SJSA1 (cell line): ENCODE data around the gene CNEP1R1. TPM values are rescaled to one million over a fixed set of nuclear protein-coding genes. Genes with fewer than 3 reads are reported as not detected.

ENCODE experiments used
- DNase-seq, 2 experiments: peaks; one replicate each; pipeline ENCODE4 v3.0.0-alpha.2; 2015 to 2020; ENCODE audit warnings: low spot score in 2 of 2, low read depth in 1 of 2
- H3K27ac ChIP-seq: fragments of 250-450 bp; sonication (Bioruptor Pico); 2 replicates; pipeline ENCODE4 v1.5.1; 2020; ENCODE audit warnings: mild to moderate bottlenecking, moderate library complexity
- H3K27me3 ChIP-seq: fragments of 250-450 bp; sonication (Bioruptor Pico); replicated peaks from 2 replicates; pipeline ENCODE4 v1.5.1; 2020; ENCODE audit warnings: mild to moderate bottlenecking, moderate library complexity
- H3K36me3 ChIP-seq: fragments of 250-450 bp; sonication (Bioruptor Pico); 2 replicates; pipeline ENCODE4 v1.5.1; 2020; ENCODE audit warnings: mild to moderate bottlenecking
- H3K4me1 ChIP-seq: fragments of 250-450 bp; sonication (Bioruptor Pico); replicated peaks from 2 replicates; pipeline ENCODE4 v1.6.1; 2021; ENCODE audit warnings: mild to moderate bottlenecking
- H3K4me3 ChIP-seq: fragments of 250-450 bp; sonication (Bioruptor Pico); 2 replicates; pipeline ENCODE4 v1.5.1; 2020; ENCODE audit warnings: mild to moderate bottlenecking
- H3K9me3 ChIP-seq: fragments of 250-450 bp; sonication (Bioruptor Pico); replicated peaks from 2 replicates; pipeline ENCODE4 v1.5.1; 2020; ENCODE audit warnings: mild to moderate bottlenecking
- total RNA-seq: library from RNA; depleted of rRNA; stranded (reverse); fragments of >200 nt; shearing (Covaris generic); gene quantifications from 2 replicates; pipeline ENCODE4 v1.2.3, GENCODE V29; 2014

The CNEP1R1 gene
- total RNA-seq, 1 experiment from 2014 or later: 40.3 TPM

DNA sequence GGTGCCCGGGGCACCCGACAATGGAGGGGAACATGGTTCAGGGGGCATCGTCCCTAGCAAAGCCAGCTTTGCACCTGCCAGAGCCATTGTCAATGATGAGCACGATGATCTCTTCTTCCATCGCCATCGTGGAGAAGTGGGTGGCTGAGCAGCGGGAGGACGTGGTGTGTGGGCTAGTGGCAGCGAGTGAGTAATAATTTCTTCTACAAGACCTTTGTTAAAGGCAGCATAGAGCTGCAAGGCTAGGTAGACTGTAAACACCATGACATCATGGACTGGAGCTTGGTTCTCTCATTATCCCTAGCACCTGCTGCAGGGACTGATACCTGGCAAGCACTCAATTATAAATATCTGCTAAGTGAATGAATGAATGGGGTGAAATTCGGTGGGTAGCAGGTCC lies 34.1 kb downstream of the CNEP1R1 start:
- Histone ChIP-seq H3K27ac (no peak overlapping the region), H3K27me3 (no peaks in the 10 kb centered on the region), H3K4me1 (no peaks in the 10 kb centered on the region), H3K36me3 (no peaks in the 10 kb centered on the region), H3K4me3 (no peak overlapping the region), H3K9me3 (no peaks in the 10 kb centered on the region)
- DNase-seq: no peak

DNA sequence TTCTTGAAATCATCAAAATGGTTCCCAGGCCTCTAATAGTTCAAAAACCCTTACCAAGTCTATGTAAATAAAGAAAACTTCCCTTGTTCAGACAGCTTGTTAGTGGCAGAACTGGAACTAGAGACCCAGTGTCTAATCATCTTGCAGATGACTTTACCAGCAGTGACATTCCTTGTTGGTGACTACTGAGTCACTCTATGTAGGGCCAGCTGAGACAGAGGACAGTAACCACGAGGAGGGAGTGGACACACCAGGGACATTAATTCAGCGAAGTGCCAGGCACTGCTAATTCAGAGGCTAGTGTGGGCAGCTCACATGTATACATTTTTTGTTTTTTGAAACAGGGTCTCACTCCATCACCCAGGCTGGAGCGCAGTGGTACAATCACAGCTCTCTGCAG lies 34.6 kb downstream of the CNEP1R1 start:
- Histone ChIP-seq H3K9me3 (no peaks in the 10 kb centered on the region), H3K27ac (no peak overlapping the region), H3K4me1 (no peaks in the 10 kb centered on the region), H3K27me3 (no peaks in the 10 kb centered on the region), H3K4me3 (no peak overlapping the region), H3K36me3 (no peaks in the 10 kb centered on the region)
- no peak for DNase-seq

DNA sequence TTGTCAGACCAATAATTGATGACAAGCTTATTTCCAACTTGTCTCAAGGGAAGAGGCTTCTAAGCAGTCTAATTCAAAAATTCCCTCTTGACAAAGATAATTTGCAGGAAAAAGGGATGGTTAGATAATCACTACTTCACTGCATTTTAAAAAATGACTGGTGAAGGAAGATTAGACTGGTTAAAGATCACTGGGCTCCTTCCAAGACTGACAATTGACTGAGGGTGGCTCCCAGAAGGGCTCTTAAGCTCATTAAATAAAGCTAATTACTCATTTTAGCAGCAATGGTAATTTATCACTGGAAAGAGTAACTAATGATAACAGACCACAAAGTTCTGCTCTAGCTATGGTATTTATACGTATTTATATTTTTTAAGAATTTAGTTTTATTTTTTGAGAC lies 36.3 kb downstream of the CNEP1R1 start:
- H3K9me3 ChIP-seq: no peaks in the 10 kb centered on the region
- no peak overlapping the region for H3K27ac ChIP-seq
- no peak overlapping the region for H3K4me3 ChIP-seq
- H3K4me1 ChIP-seq: peaks cover 4% of the 10 kb centered on the region
- no peak for DNase-seq
- peaks cover 5% of the 10 kb centered on the region for H3K36me3 ChIP-seq
- no peaks in the 10 kb centered on the region for H3K27me3 ChIP-seq

DNA sequence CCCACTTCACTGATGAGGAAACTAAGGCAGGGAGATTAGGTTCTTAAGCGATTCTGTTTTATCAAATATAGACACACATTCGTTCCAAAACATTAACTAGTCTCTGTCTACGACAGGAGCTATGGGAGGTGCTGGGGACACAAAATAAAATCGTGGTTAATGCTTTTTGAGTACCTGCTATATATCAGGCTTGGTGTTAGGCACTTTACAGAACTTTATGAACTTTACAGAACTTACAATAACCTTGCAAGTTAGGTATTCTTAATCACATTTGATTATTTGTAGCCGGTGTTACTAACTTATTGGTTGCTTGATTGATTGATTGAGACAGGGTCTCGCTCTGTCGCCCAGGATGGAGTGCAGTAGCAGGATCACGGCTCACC lies 40.2 kb downstream of the CNEP1R1 start:
- DNase-seq: no peak
- Histone ChIP-seq H3K27me3 (no peaks in the 10 kb centered on the region), H3K36me3 (peaks cover 32% of the 10 kb centered on the region), H3K9me3 (no peaks in the 10 kb centered on the region), H3K4me3 (peak overlapping the region; percentile 89), H3K27ac (no peak overlapping the region), H3K4me1 (peaks cover 18% of the 10 kb centered on the region)

DNA sequence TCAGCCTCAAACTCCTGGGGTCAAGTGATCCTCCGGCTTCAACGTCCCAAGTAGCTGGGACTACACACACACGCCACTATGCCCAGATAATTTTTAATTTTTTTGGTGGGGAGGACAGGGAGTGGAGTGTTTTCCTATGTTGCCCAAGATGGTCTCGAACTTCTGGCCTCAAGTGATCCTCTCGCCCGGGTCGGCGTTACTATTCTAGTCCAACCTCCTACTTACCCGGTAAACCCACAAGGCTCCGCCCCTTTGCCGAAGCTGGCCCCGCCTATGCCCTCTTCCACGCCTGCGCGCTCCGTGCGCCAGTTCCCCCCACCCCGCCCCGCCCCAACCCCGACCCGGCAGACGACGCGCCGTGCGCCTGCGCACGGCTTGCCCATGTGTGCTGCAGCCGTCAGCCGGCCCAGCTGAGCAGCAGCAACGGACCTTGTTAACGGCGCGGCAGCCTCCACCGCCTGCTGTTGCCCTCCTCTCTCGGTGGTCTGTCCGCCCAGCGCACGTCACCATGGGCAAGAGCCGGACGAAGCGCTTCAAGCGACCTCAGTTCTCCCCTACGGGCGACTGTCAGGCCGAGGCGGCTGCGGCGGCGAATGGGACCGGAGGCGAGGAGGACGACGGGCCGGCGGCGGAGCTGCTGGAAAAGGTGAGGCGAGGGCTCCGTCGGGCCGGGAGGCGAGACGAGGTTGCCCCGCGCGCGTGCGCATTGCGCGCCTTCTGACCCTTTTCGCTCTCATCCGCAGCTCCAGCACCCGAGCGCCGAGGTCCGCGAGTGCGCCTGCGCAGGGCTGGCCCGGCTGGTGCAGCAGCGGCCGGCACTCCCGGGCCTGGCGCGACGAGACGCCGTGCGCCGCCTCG lies 40.8 kb downstream of the CNEP1R1 start, which contains the start of gene HEATR3:
Gene HEATR3 (plus strand): TSS at position 347 of the 858 bp plus-strand sequence. CDS start 162 bp downstream, at position 509.
- Histone ChIP-seq H3K9me3 (no peaks in the 10 kb centered on the region), H3K27ac (peak within 1 kb of the TSS; percentile 66), H3K4me3 (peak within 1 kb of the TSS; percentile 89), H3K36me3 (peaks cover 39% of the 10 kb centered on the region), H3K27me3 (no peaks in the 10 kb centered on the region), H3K4me1 (peaks cover 18% of the 10 kb centered on the region)
- peak; percentile 87 to 93 for DNase-seq

DNA sequence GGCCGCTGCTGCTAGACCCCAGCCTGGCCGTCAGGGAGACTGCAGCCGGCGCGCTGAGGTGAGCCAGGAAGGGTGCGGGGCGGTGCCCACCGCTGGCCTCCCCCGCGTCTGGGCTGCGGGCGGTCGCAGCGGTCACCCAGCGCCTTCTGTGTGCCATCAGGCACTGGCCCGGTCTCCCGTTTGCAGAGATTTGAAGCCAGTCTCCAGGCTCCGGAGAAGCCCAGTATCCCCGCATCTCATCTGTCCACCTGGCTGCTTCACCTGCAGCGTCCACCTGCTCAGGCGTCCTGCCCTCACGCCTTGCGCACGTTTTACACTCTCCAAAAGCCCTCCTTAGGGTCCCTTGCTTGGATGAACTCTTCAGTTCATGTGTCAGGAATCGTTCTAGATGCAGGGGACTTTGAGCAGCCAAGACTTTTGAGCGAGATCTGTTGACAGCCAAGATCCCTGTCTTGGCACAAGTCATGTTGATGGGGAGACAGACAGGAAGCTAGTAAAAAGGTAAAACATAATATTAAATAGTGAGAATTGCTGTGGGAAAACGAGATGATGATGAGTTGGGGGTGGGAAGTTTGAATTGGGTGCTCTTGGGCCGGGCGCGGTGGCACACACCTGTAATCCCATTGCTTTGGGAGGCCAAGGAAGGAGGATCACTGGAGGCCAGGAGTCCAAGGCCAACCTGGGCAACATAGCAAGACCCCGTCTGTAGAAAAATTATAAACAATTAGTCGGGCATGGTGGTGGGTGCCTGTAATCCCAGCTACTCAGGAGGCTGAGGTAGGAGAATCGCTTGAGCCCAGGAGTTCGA lies 41.7 kb downstream of the CNEP1R1 start:
- Histone ChIP-seq H3K4me3 (peak overlapping the region; percentile 89), H3K27ac (peak overlapping the region; percentile 66; the same call in 1 of the 2 replicates), H3K36me3 (peaks cover 47% of the 10 kb centered on the region), H3K9me3 (no peaks in the 10 kb centered on the region), H3K27me3 (no peaks in the 10 kb centered on the region), H3K4me1 (peaks cover 18% of the 10 kb centered on the region)
- no peak for DNase-seq

DNA sequence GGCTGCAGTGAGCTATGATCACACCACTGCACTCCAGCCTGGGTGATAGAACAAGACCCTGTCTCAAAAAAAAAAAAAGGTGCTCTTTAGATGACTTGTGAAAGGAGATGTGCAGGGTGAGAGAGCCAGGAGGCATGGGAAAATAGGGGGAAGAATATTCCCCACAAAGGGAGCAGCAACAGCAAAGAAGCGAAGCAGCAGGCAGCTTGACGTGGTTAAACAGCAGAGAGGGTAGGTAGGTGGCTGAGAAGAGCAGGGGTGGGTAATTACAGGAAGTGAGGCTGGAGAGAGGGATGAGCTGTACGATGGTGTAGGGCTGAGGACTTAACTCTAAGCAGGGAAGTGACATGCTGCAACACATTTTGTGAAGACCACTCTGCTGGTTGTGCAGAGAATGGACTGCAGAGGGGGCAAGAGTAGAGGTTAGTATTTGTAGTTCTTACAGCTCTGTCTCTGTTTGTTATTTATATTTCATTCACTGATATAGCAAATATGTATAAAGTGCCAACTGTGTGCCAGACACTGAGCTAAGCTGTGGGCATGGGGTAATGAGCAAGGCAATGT lies 42.3 kb downstream of the CNEP1R1 start:
- DNase-seq: peak in 1 of 2 experiments; percentile 37
- no peak overlapping the region for H3K27ac ChIP-seq
- H3K4me3 ChIP-seq: no peak overlapping the region
- no peaks in the 10 kb centered on the region for H3K9me3 ChIP-seq
- peaks cover 51% of the 10 kb centered on the region for H3K36me3 ChIP-seq
- peaks cover 18% of the 10 kb centered on the region for H3K4me1 ChIP-seq
- H3K27me3 ChIP-seq: no peaks in the 10 kb centered on the region

DNA sequence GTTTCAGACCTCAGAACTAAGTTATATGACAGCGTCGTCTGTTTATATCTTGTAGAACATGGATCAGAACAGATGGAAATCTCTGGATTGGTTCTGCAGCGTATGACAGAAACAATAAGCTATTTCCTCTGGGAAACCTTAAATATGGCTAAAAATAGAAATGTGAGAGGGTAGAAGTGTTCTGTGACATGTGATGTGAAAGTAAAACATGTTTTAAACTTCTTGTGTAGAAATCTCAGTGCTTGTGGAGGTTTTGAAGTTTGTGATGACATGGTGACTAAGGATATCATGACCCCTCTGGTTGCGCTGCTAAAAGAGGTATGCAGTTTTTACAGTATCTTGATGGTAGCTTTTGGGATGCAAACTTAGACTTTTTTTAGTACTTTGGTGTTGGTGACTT lies 43.5 kb downstream of the CNEP1R1 start:
- Histone ChIP-seq H3K27me3 (no peaks in the 10 kb centered on the region), H3K9me3 (no peaks in the 10 kb centered on the region), H3K36me3 (peaks cover 62% of the 10 kb centered on the region), H3K27ac (no peak overlapping the region), H3K4me1 (peaks cover 18% of the 10 kb centered on the region), H3K4me3 (no peak overlapping the region)
- DNase-seq: no peak

DNA sequence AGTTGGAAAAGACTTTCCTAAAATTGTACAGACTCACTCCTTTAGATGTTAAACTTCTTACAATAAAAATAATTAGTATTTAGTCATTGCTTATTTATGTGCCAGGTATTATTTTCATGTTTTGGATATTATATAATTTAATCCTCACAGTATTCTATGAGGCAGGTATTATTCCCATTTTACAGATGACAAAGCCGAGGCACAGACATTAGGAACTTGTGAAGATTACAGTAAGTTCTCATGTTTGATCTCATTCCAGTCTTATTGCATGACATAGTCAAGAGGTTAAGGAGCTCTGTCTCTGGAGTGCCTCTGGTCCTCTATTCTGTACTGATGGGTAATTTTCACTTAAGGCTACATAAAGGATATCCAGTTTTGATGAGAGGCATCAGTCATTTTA lies 44.0 kb downstream of the CNEP1R1 start:
- no peak overlapping the region for H3K4me3 ChIP-seq
- H3K9me3 ChIP-seq: no peaks in the 10 kb centered on the region
- H3K27ac ChIP-seq: no peak overlapping the region
- peaks cover 18% of the 10 kb centered on the region for H3K4me1 ChIP-seq
- no peaks in the 10 kb centered on the region for H3K27me3 ChIP-seq
- peaks cover 68% of the 10 kb centered on the region for H3K36me3 ChIP-seq
- DNase-seq: no peak

DNA sequence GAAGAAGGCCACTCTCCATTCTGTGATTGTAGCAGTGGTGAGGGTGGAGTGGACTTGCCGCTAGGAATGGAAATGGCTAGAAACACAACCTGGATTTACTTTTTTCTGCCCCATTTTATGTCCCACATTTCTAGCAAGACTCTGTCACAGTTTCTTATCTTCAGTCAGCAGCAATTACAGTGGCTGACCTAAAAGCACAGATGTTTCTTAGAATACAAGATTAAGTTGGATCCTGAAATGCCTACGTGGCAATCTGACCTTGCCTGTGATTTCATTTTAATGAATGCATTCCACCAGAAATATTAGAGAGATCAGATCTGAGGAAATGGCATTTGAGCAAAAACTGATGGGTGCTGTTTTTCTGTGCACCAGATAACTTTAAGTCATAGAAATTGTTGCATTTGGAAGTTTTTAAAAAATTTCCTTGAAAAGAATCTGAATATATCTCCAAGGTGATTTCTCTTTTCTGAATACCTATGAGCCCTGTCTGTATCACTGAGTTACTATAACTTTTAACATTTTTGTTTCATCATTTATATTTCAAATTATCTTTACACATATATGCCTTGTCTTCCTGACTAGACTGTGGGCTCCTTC lies 46.1 kb downstream of the CNEP1R1 start:
- DNase-seq: no peak
- H3K4me1 ChIP-seq: peaks cover 15% of the 10 kb centered on the region
- no peaks in the 10 kb centered on the region for H3K27me3 ChIP-seq
- no peak overlapping the region for H3K4me3 ChIP-seq
- peaks cover 74% of the 10 kb centered on the region for H3K36me3 ChIP-seq
- no peak overlapping the region for H3K27ac ChIP-seq
- no peaks in the 10 kb centered on the region for H3K9me3 ChIP-seq

DNA sequence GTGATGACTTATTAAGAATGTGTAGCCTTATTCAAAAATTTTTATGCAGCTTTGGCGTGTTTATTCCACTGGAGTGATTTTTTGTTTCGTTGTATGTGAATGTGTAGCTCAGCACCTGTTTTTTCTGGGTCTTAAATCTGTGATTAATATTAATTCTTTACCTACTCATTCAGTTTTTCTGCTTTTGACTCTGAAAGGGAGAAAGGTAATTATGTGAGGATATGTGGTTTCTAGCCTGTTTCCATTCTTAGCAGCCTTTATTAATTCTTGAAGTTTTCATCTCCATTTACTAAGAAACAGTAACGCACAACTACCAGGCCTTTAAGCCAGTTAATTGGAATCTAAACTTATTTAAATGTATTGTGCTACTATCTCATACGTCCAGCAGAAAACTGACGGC lies 47.7 kb downstream of the CNEP1R1 start:
- H3K27me3 ChIP-seq: no peaks in the 10 kb centered on the region
- H3K27ac ChIP-seq: no peak overlapping the region
- no peaks in the 10 kb centered on the region for H3K9me3 ChIP-seq
- H3K36me3 ChIP-seq: peaks cover 80% of the 10 kb centered on the region
- no peak for DNase-seq
- H3K4me3 ChIP-seq: no peak overlapping the region
- H3K4me1 ChIP-seq: peaks cover under 1% of the 10 kb centered on the region

DNA sequence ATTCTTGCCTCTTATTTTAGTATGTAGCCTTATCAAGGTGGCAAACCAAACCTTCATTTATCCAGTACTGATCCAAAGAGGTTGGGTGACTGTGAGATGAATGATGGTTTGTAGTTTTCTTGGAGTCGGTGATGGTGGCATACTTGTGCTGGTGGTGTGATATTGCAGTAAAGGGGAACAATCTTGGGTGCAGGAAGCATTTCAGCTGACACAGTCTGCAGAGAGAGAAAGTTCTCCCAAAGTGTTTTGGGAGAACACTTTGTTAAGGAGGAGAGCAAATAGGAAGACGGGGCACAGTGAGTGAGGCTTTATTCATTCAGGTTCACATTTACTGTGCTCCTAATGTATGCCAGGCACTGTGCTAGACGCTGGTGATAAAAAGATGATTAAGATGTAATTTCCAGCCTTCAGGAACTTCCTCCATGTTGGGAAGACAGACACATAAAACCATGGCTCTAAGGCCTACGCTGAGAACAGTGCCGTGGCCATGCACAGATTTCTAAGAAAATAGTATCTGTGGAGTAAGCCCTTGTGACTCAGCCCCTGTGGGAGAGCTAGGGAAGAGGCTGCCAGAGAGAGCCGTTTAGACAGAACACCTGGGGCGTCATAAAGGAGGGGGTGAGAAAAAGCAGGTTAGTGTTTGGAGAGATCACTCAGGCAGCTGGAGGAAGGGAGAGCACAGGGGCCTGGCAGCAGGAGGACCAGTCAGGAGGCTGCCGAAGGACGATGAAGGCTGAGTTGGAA lies 54.5 kb downstream of the CNEP1R1 start:
- H3K36me3 ChIP-seq: peaks cover 76% of the 10 kb centered on the region
- no peak overlapping the region for H3K27ac ChIP-seq
- H3K4me3 ChIP-seq: no peak overlapping the region
- no peaks in the 10 kb centered on the region for H3K4me1 ChIP-seq
- no peaks in the 10 kb centered on the region for H3K9me3 ChIP-seq
- no peak for DNase-seq
- no peaks in the 10 kb centered on the region for H3K27me3 ChIP-seq

DNA sequence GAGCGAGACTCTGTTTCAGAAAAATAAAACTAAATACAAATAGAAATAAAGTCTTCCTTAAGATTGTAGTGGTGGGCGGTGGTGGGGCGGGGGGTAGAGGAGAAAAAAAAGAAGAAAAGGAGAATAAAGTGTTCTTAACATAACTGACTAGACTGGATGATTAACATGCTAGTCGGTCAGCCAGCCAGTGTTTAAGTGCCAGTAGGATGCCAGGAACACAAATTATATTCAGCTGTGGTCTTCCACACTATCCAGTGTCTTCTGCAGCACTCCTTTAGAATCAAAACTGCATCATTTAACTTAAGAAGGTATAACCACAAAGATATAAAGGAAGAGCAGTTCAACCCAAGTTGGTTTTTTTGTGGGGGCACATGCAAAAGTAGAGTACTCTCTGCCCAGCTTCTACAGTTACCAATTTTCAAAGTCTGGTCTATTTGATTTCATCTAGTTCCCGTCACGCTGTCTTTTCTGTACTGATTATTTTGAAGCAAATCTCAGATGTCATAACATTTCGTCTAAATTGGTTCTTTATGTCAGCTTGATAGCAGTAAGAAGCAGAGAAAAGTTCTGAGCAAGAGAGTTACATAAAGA lies 56.5 kb downstream of the CNEP1R1 start:
- Histone ChIP-seq H3K27ac (no peak overlapping the region), H3K4me3 (no peak overlapping the region), H3K9me3 (no peaks in the 10 kb centered on the region), H3K27me3 (no peaks in the 10 kb centered on the region), H3K4me1 (no peaks in the 10 kb centered on the region), H3K36me3 (peaks cover 85% of the 10 kb centered on the region)
- DNase-seq: no peak
